ENCODE measurements around the gene PHKB.
"Not testable (repeated sequence)": the region's sequence is repeated elsewhere in the genome, so short reads cannot be mapped to it uniquely, and the experiment has no call there.

DNA sequence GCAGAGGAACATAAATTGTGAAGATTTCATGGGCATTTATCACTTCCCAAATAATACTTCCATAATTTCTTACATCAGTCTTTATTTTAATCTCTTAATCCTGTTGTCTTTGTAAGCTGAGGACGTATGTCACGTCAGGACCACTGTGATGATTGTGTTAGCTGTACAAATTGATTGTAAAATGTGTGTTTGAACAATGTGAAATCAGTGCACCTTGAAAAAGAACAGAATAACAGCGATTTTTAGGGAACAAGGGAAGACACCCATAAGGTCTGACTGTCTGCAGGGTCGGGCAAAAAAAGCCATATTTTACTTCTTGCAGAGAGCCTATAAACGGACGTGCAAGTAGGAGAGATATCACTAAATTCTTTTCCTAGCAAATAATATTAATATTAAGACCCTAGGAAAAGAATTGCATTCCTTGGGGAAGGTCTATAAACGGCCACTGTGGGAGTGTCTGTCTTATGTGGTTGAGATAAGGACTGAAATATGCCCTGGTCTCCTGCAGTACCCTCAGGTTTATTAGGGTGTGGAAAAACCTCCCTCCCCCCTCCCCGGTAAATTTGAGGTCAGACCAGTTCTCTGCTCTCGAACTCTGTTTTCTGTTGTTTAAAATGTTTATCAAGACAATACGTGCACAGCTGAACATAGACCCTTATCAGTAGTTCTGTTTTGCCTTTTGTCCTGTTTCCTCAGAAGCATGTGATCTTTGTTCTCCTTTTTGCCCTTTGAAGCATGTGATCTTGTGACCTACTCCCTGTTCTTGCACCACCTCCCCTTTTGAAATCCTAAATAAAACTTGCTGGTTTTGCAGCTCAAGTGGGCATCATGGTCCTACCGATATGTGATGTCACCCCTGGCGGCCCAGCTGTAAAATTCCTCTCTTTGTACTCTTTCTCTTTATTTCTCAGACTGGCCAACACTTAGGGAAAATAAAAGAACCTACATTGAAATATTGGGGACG, 78.9 kb downstream of the PHKB start:
- not testable (repeated sequence) for TF ChIP-seq POLR2AphosphoS5 (IDR thresholded peaks at IDR 0.05; ENCODE audit: insufficient read depth, low read depth, low read length); GATA2 (IDR thresholded peaks at IDR 0.05; ENCODE audit: insufficient read depth, insufficient read length, low read depth, low read length); POLR2A (IDR thresholded peaks at IDR 0.05; ENCODE audit: low read depth, low read length); FOS (IDR thresholded peaks at IDR 0.05; ENCODE audit: borderline replicate concordance, insufficient read depth, low read length); JUN (IDR thresholded peaks at IDR 0.05; ENCODE audit: borderline replicate concordance, insufficient read depth, insufficient read length, low read depth)
- TF ChIP-seq, protein P1, sequence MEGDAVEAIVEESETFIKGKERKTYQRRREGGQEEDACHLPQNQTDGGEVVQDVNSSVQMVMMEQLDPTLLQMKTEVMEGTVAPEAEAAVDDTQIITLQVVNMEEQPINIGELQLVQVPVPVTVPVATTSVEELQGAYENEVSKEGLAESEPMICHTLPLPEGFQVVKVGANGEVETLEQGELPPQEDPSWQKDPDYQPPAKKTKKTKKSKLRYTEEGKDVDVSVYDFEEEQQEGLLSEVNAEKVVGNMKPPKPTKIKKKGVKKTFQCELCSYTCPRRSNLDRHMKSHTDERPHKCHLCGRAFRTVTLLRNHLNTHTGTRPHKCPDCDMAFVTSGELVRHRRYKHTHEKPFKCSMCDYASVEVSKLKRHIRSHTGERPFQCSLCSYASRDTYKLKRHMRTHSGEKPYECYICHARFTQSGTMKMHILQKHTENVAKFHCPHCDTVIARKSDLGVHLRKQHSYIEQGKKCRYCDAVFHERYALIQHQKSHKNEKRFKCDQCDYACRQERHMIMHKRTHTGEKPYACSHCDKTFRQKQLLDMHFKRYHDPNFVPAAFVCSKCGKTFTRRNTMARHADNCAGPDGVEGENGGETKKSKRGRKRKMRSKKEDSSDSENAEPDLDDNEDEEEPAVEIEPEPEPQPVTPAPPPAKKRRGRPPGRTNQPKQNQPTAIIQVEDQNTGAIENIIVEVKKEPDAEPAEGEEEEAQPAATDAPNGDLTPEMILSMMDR (IDR thresholded peaks at IDR 0.05; ENCODE audit: extremely low read depth in 1 of 2, insufficient read depth in 1 of 2, low read depth in 1 of 2, low read length in 2 of 2) = not testable (repeated sequence)
- TF ChIP-seq, protein P2, sequence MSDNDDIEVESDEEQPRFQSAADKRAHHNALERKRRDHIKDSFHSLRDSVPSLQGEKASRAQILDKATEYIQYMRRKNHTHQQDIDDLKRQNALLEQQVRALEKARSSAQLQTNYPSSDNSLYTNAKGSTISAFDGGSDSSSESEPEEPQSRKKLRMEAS (IDR thresholded peaks at IDR 0.05; ENCODE audit: insufficient read depth, insufficient read length) = not testable (repeated sequence)

All from endothelial cell of umbilical vein (primary cell).